ENCODE data around the gene IKBKE. TPM values are rescaled to one million over a fixed set of nuclear protein-coding genes. Genes with fewer than 3 reads are reported as not detected.

Gene IKBKE
- total RNA-seq, 4 donors from 2014 or later = 4.3 to 8.2 (median 5.6) TPM

GRCh38 chr1:206465951-206466350 lies 4.3 kb upstream of the IKBKE start:
- DNase-seq (ENCODE audit: low spot score) (no peak), ATAC-seq (ENCODE audit: low FRiP score) (no peak)
- no peak for TF ChIP-seq CTCF (IDR thresholded peaks at IDR 0.05)

GRCh38 chr1:206466840-206467649 lies 3.2 kb upstream of the IKBKE start:
- no peak for TF ChIP-seq CTCF (IDR thresholded peaks at IDR 0.05)
- ATAC-seq (ENCODE audit: low FRiP score) (no peak), DNase-seq (ENCODE audit: low spot score) (no peak)

DNA sequence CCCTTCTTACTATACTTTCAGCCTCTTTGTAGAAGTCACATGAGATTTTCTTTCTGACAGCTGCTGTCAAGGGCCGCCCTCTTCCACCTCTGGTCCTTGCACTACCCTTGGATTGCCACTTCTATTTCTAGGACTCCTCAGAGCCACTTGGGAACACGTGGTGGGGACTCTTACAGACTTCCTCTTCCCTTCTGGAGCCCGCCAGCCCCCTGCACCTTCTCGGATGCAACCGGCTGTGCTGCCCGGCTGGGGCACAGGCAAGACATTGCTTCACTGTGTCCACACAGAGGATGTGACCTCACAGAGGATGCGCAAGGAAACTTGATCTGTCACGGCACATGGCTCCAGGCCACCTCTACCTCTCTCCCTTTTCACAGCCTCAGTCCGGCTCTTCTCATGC lies 2.4 kb upstream of the IKBKE start:
- TF ChIP-seq CTCF (IDR thresholded peaks at IDR 0.05) = no peak
- DNase-seq (ENCODE audit: low spot score) = no peak
- no peak for ATAC-seq (ENCODE audit: low FRiP score)

DNA sequence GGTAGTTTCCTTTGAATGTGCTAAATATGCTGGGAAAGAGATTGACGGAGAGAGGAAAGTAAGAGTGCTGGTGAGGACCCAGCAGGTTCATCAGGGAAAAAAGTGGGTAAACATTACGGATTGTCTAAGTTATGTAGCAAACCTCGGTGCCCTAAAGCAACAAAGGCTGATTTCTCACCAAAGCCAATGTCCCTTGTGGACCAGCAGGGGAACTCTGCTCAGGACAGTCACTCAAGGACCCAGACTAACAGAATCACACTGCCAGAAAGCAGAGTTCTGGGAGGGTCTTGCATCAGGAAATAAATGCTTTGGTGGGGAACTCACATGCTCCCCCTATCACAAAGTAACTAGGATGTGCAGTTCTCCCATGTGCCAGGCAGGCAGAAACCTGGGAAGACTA lies 1.7 kb upstream of the IKBKE start:
- DNase-seq (ENCODE audit: low spot score) = no peak
- no peak for ATAC-seq (ENCODE audit: low FRiP score)
- TF ChIP-seq CTCF (IDR thresholded peaks at IDR 0.05) = no peak

DNA sequence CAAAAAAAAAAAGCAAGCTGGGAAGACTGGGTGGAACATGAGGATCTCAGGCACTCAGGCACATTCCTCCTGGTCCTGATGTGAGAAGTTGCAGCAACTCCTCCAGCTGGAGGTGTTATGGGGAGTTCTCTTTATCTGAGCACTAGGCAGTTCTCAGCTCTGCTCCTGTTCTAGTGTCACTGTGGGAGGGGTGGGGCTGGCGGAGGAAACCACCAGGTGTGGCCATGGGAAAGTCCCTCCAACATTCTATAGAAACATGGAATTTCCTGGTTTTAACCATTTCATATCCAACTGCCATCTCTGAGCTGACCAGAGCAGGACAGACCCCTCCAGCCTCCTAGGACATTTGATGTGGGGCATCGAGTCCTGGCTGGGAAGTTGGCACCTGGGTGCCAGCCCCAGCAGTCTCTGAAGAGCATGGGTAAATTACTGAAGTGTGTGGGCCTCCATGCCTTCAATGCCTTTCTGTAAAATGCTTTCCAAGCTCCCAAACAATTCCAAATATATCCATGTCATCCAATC lies 804 bp upstream of the IKBKE start:
- no peak for ATAC-seq (ENCODE audit: low FRiP score)
- DNase-seq (ENCODE audit: low spot score) = no peak
- no peak for TF ChIP-seq CTCF (IDR thresholded peaks at IDR 0.05)

- peak; percentile 64 for ATAC-seq (ENCODE audit: low FRiP score)
- TF ChIP-seq CTCF (IDR thresholded peaks at IDR 0.05) = no peak
- DNase-seq (ENCODE audit: low spot score) = no peak
Observed at GRCh38 chr1:206470692-206471414, 577 bp downstream of the IKBKE start.
